Tibial nerve (tissue), 3 donors: ENCODE data around the gene MYRF.

Source experiments
- POLR2A ChIP-seq, 2 donors: fragments of 450-650 bp; IDR thresholded peaks; one replicate each; pipeline ENCODE4 v1.6.1; 2017; ENCODE audit warnings: antibody characterized with exemption in 2 of 2, mild to moderate bottlenecking in 2 of 2, moderate library complexity in 2 of 2
- TF ChIP-seq, protein P1 (sequence below), 5 experiments: fragments of 200-600 bp in 3 of 5; fragments of 450-650 bp in 2 of 5; sonication (generic) in 3 of 5; IDR thresholded peaks; one replicate each; pipeline ENCODE4 v1.5.1; 2016 to 2019; ENCODE audit warnings: antibody characterized with exemption in 5 of 5, mild to moderate bottlenecking in 3 of 5, moderate library complexity in 2 of 5

DNA sequence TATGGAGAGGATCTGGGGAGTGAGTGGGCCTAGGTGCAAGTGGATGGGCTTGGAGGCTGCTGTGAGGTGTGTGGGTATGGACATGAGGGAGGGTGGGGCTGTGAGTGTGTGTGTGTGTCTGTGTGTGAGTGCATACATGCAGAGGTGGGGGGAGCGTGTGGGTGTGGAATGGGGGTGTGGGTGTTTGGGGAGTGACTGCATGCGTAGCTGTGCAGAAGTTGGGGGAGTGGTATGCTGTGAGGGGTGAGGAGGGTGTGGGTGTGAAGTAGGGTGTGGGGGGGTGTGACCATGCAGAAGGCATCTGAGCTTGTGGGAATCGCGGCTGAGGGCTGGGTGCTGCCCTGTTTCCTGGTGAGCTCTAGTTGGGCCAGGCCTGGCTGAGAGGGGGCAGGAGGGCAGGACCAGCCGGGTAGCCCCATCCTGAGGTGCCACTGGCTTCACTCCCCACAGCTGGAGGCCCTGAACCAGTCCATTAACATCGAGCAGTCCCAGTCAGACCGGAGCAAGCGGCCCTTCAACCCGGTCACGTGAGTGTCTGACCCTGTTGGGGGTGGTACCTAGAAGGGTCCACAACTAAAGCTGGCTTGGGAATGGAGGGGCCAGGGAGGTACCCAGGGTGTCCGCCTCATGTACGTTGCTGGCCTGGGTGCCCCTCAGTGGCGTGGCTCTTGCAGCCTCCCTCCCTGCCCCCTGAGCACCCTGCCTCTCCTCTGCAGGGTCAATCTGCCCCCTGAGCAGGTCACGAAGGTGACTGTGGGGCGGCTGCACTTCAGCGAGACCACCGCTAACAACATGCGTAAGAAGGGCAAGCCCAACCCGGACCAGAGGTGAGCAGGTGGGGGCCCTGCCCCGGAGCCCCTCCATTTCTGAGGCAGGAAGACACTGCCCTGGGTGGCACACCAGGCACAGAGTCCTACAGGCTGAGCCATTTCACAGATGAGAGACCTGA is 23.4 kb downstream of the MYRF start:
- TF ChIP-seq, protein P1, sequence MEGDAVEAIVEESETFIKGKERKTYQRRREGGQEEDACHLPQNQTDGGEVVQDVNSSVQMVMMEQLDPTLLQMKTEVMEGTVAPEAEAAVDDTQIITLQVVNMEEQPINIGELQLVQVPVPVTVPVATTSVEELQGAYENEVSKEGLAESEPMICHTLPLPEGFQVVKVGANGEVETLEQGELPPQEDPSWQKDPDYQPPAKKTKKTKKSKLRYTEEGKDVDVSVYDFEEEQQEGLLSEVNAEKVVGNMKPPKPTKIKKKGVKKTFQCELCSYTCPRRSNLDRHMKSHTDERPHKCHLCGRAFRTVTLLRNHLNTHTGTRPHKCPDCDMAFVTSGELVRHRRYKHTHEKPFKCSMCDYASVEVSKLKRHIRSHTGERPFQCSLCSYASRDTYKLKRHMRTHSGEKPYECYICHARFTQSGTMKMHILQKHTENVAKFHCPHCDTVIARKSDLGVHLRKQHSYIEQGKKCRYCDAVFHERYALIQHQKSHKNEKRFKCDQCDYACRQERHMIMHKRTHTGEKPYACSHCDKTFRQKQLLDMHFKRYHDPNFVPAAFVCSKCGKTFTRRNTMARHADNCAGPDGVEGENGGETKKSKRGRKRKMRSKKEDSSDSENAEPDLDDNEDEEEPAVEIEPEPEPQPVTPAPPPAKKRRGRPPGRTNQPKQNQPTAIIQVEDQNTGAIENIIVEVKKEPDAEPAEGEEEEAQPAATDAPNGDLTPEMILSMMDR (IDR thresholded peaks at IDR 0.05) = no peak
- TF ChIP-seq POLR2A (IDR thresholded peaks at IDR 0.05) = no peak
